K562 (cell line): Measurements from ENCODE around the gene DCAF6. TPM values are rescaled to one million over a fixed set of nuclear protein-coding genes. Genes with fewer than 3 reads are reported as not detected.

Source experiments
- CBX3 ChIP-seq, 2 experiments: IDR thresholded peaks; 1 replicate in 1 of 2; 2 replicates in 1 of 2; pipeline ENCODE4 v1.6.1; 2012; ENCODE audit warnings: inconsistent platforms in 2 of 2, low read length in 2 of 2, borderline replicate concordance in 1 of 2, control low read depth in 1 of 2
- GABPB1 ChIP-seq: sonication (generic); formaldehyde crosslinking; IDR thresholded peaks from 2 replicates; pipeline ENCODE4 v1.8.0; 2022; ENCODE audit warnings: mild to moderate bottlenecking, missing genetic modification reagents
- GATAD2B ChIP-seq: fragments of 450-650 bp; IDR thresholded peaks from 2 replicates; pipeline ENCODE4 v1.6.1; 2017; ENCODE audit warnings: mild to moderate bottlenecking, borderline replicate concordance
- HNRNPK ChIP-seq: fragments of 200-400 bp; formaldehyde crosslinking; IDR thresholded peaks from one replicate; pipeline ENCODE4 v1.6.1; 2018; ENCODE audit warnings: mild to moderate bottlenecking, low read depth, low read length; ENCODE audit not compliant: poor library complexity, severe bottlenecking
- TEAD1 ChIP-seq, 2 experiments: fragments of 450-650 bp in 1 of 2; sonication (generic) in 1 of 2; formaldehyde crosslinking; IDR thresholded peaks; 2 replicates each; pipeline versions ENCODE4 v1.4.0 to v1.8.0; 2020 to 2022; ENCODE audit warnings: mild to moderate bottlenecking in 2 of 2, missing genetic modification reagents in 1 of 2
- ZFX ChIP-seq: sonication (generic); formaldehyde crosslinking; IDR thresholded peaks from 2 replicates; pipeline ENCODE4 v1.8.0; 2022; ENCODE audit warnings: mild to moderate bottlenecking, missing genetic modification reagents, moderate library complexity
- ZKSCAN1 ChIP-seq: fragments of 150-350 bp; IDR thresholded peaks from 2 replicates; pipeline ENCODE4 v1.6.1; 2016; ENCODE audit warnings: low read depth, low read length
- ZNF311 ChIP-seq: fragments of 250-450 bp; sonication (Bioruptor Pico); IDR thresholded peaks from 2 replicates; pipeline ENCODE4 v1.4.0; 2020; ENCODE audit warnings: mild to moderate bottlenecking, moderate library complexity
- polyA plus RNA-seq, 8 experiments: library from polyadenylated mRNA; depleted of rRNA in 4 of 8; stranded (reverse) in 5 of 8; unstranded in 3 of 8; fragments of >200 nt; fragmentation: Nextera tagmentation in 2 of 8; fragmentation: Illumina TruSeq in 1 of 8; extraction: Ambion mirVana in 2 of 8; extraction: Trizol in 1 of 8; gene quantifications; 2 replicates each; pipeline versions ENCODE4 v1.2.1 to v1.2.3, GENCODE V29; 2011 to 2014; ENCODE audit warnings: inconsistent platforms in 1 of 8, missing spikeins in 1 of 8
- total RNA-seq, 7 experiments: library from RNA; depleted of rRNA in 6 of 7; stranded (reverse); fragments of >200 nt in 6 of 7; fragmentation: Illumina TruSeq in 2 of 7; extraction: Trizol in 2 of 7; gene quantifications; 2 replicates each; pipeline versions ENCODE4 v1.2.1 to v1.2.3, GENCODE V29; 2011 to 2021; ENCODE audit warnings: low replicate concordance in 1 of 7
- TF ChIP-seq, protein P1 (sequence below): fragments of 450-650 bp; formaldehyde crosslinking; IDR thresholded peaks from 2 replicates; pipeline ENCODE4 v1.4.0; 2020; ENCODE audit warnings: mild to moderate bottlenecking, moderate library complexity
- TF ChIP-seq, protein P2 (sequence below), 3 experiments: fragments of 200-800 bp in 1 of 3; sonication (Bioruptor generic) in 1 of 3; sonication (generic) in 1 of 3; formaldehyde crosslinking in 1 of 3; IDR thresholded peaks; 2 replicates each; pipeline versions ENCODE4 v1.6.1 to v1.8.0; 2016 to 2022; ENCODE audit warnings: mild to moderate bottlenecking in 2 of 3, missing compliant biosample characterization in 2 of 3, missing genetic modification characterization in 2 of 3, missing genetic modification reagents in 1 of 3
- TF ChIP-seq, protein P3 (sequence below), 2 experiments: fragments of 450-650 bp; IDR thresholded peaks; 2 replicates each; pipeline ENCODE4 v1.6.1; 2018; ENCODE audit warnings: mild to moderate bottlenecking in 2 of 2, low read depth in 1 of 2; ENCODE audit not compliant: partially characterized antibody in 2 of 2
- TF ChIP-seq, protein P4 (sequence below): sonication (generic); formaldehyde crosslinking; IDR thresholded peaks from 2 replicates; pipeline ENCODE4 v1.8.0; 2022; ENCODE audit warnings: missing genetic modification reagents, mild to moderate bottlenecking, moderate library complexity, borderline replicate concordance
- TF ChIP-seq, protein P5 (sequence below): fragments of 250-450 bp; sonication (Bioruptor Pico); IDR thresholded peaks from 2 replicates; pipeline ENCODE4 v1.5.1; 2021; ENCODE audit warnings: mild to moderate bottlenecking
- TF ChIP-seq, protein P6 (sequence below): IDR thresholded peaks from 3 replicates; pipeline ENCODE4 v1.6.1; 2011; ENCODE audit warnings: borderline replicate concordance, mild to moderate bottlenecking; ENCODE audit not compliant: insufficient read length, insufficient read depth

The DCAF6 gene
- total and polyA plus RNA-seq, 9 of the 15 experiments (the other 6 are each of a cell fraction or from before 2014, with no cell fraction given): 19.1 to 102 (median 46.3) TPM

DNA sequence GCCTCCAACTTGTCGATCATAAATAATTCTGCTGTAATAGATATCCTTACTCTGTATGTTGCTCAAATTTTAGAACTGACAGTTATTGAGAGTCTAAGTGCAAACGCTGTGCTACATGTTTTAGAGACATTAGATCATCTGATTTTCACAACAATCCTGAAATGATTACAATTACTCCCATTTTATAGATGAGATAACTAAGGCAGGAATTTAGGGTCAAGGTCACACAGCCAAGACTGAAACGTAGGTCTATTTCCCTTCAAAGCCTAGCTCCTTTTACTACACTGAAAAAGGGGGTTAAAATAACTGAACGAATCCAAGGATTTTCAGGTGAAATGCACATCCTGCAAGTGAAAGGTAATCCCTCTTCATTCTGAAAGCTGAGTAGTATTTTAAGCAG lies 2.7 kb upstream of the DCAF6 start (continued):
- TF ChIP-seq, protein P1, sequence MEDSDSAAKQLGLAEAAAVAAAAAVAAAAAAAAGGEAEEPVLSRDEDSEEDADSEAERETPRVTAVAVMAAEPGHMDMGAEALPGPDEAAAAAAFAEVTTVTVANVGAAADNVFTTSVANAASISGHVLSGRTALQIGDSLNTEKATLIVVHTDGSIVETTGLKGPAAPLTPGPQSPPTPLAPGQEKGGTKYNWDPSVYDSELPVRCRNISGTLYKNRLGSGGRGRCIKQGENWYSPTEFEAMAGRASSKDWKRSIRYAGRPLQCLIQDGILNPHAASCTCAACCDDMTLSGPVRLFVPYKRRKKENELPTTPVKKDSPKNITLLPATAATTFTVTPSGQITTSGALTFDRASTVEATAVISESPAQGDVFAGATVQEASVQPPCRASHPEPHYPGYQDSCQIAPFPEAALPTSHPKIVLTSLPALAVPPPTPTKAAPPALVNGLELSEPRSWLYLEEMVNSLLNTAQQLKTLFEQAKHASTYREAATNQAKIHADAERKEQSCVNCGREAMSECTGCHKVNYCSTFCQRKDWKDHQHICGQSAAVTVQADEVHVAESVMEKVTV (CRISPR knock-in tag): no peak
- TF ChIP-seq CBX3 (IDR thresholded peaks at IDR 0.05; ENCODE audit: borderline replicate concordance in 1 of 2, low read length in 2 of 2) (peak in 1 of 2 experiments; percentile 77; a peak in 1 of 3 replicates), ZFX (CRISPR knock-in tag) (no peak), GABPB1 (CRISPR knock-in tag) (0 out of 2 replicates have a peak, but pooled peaks have one; percentile 24), TEAD1 (CRISPR knock-in tag; IDR thresholded peaks at IDR 0.05) (no peak), GATAD2B (peak; percentile 34; the same call in 1 of the 2 replicates), HNRNPK (no peak), ZKSCAN1 (no peak), ZNF311 (CRISPR knock-in tag) (no peak)
- TF ChIP-seq, protein P2, sequence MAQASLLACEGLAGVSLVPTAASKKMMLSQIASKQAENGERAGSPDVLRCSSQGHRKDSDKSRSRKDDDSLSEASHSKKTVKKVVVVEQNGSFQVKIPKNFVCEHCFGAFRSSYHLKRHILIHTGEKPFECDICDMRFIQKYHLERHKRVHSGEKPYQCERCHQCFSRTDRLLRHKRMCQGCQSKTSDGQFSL (CRISPR knock-in tag; IDR thresholded peaks at IDR 0.05): no peak
- TF ChIP-seq, protein P2 (tag; IDR thresholded peaks at IDR 0.05): 0 out of 4 replicates have a peak, but pooled peaks of 1 of the 2 experiments have one; percentile 3
- TF ChIP-seq, protein P3, sequence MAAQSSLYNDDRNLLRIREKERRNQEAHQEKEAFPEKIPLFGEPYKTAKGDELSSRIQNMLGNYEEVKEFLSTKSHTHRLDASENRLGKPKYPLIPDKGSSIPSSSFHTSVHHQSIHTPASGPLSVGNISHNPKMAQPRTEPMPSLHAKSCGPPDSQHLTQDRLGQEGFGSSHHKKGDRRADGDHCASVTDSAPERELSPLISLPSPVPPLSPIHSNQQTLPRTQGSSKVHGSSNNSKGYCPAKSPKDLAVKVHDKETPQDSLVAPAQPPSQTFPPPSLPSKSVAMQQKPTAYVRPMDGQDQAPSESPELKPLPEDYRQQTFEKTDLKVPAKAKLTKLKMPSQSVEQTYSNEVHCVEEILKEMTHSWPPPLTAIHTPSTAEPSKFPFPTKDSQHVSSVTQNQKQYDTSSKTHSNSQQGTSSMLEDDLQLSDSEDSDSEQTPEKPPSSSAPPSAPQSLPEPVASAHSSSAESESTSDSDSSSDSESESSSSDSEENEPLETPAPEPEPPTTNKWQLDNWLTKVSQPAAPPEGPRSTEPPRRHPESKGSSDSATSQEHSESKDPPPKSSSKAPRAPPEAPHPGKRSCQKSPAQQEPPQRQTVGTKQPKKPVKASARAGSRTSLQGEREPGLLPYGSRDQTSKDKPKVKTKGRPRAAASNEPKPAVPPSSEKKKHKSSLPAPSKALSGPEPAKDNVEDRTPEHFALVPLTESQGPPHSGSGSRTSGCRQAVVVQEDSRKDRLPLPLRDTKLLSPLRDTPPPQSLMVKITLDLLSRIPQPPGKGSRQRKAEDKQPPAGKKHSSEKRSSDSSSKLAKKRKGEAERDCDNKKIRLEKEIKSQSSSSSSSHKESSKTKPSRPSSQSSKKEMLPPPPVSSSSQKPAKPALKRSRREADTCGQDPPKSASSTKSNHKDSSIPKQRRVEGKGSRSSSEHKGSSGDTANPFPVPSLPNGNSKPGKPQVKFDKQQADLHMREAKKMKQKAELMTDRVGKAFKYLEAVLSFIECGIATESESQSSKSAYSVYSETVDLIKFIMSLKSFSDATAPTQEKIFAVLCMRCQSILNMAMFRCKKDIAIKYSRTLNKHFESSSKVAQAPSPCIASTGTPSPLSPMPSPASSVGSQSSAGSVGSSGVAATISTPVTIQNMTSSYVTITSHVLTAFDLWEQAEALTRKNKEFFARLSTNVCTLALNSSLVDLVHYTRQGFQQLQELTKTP (IDR thresholded peaks at IDR 0.05; ENCODE audit: low read depth in 1 of 2, partially characterized antibody in 2 of 2): no peak
- TF ChIP-seq, protein P4, sequence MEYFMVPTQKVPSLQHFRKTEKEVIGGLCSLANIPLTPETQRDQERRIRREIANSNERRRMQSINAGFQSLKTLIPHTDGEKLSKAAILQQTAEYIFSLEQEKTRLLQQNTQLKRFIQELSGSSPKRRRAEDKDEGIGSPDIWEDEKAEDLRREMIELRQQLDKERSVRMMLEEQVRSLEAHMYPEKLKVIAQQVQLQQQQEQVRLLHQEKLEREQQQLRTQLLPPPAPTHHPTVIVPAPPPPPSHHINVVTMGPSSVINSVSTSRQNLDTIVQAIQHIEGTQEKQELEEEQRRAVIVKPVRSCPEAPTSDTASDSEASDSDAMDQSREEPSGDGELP (CRISPR knock-in tag): no peak
- TF ChIP-seq, protein P5, sequence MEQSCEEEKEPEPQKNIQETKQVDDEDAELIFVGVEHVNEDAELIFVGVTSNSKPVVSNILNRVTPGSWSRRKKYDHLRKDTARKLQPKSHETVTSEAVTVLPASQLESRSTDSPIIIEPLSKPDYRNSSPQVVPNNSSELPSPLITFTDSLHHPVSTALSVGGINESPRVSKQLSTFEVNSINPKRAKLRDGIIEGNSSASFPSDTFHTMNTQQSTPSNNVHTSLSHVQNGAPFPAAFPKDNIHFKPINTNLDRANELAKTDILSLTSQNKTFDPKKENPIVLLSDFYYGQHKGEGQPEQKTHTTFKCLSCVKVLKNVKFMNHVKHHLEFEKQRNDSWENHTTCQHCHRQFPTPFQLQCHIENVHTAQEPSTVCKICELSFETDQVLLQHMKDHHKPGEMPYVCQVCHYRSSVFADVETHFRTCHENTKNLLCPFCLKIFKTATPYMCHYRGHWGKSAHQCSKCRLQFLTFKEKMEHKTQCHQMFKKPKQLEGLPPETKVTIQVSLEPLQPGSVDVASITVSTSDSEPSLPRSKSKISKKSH: no peak
- TF ChIP-seq, protein P6, sequence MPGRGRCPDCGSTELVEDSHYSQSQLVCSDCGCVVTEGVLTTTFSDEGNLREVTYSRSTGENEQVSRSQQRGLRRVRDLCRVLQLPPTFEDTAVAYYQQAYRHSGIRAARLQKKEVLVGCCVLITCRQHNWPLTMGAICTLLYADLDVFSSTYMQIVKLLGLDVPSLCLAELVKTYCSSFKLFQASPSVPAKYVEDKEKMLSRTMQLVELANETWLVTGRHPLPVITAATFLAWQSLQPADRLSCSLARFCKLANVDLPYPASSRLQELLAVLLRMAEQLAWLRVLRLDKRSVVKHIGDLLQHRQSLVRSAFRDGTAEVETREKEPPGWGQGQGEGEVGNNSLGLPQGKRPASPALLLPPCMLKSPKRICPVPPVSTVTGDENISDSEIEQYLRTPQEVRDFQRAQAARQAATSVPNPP: no peak
